Activated CD4-positive, alpha-beta T cell treated with anti-CD3 and anti-CD28 coated beads, Interleukin-2, amount 10 ng/mL, durations not matched to agents 7 days and 5 days (primary cell): ENCODE data around the gene ASPSCR1. TPM values are rescaled to one million over a fixed set of nuclear protein-coding genes. Genes with fewer than 3 reads are reported as not detected.
A peak's percentile ranks its signal among the peaks of the same experiment; 100 is the strongest.

Experiments used
- CTCF ChIA-PET: fragments of 350-600 bp; sonication (Branson Sonifier 250); formaldehyde crosslinking; loops from one replicate; lab custom pipeline; 2021; ENCODE audit warnings: antibody characterized with exemption; lab: Charles Lee
- POLR2A ChIA-PET: fragments of 350-600 bp; sonication (Branson Sonifier 250); formaldehyde crosslinking; loops from one replicate; lab custom pipeline; 2021; ENCODE audit warnings: antibody characterized with exemption; lab: Charles Lee
- DNase-seq: peaks from one replicate; pipeline ENCODE4 v3.0.0-alpha.2; 2020
- H3K27ac Mint-ChIP-seq: one replicate; pipeline ENCODE4 v1.8.0; 2021; ENCODE audit warnings: mild to moderate bottlenecking, moderate library complexity, mixed read lengths
- H3K27me3 Mint-ChIP-seq: one replicate; pipeline ENCODE4 v1.8.0; 2021; ENCODE audit warnings: mixed read lengths
- H3K36me3 Mint-ChIP-seq: one replicate; pipeline ENCODE4 v1.8.0; 2021; ENCODE audit warnings: low read depth, mixed read lengths
- H3K4me1 Mint-ChIP-seq: one replicate; pipeline ENCODE4 v1.8.0; 2021; ENCODE audit warnings: mixed read lengths
- H3K4me3 Mint-ChIP-seq: one replicate; pipeline ENCODE4 v1.8.0; 2021; ENCODE audit warnings: mild to moderate bottlenecking, moderate library complexity, mixed read lengths
- H3K9me3 Mint-ChIP-seq: one replicate; pipeline ENCODE4 v1.8.0; 2021; ENCODE audit warnings: mixed read lengths
- total RNA-seq, 2 experiments: library from RNA; stranded (reverse); gene quantifications; one replicate each; pipeline ENCODE4 v1.2.3, GENCODE V29; 2021

Gene ASPSCR1
- total RNA-seq, 2 experiments from 2014 or later: 34.0 to 37.6 TPM

DNA sequence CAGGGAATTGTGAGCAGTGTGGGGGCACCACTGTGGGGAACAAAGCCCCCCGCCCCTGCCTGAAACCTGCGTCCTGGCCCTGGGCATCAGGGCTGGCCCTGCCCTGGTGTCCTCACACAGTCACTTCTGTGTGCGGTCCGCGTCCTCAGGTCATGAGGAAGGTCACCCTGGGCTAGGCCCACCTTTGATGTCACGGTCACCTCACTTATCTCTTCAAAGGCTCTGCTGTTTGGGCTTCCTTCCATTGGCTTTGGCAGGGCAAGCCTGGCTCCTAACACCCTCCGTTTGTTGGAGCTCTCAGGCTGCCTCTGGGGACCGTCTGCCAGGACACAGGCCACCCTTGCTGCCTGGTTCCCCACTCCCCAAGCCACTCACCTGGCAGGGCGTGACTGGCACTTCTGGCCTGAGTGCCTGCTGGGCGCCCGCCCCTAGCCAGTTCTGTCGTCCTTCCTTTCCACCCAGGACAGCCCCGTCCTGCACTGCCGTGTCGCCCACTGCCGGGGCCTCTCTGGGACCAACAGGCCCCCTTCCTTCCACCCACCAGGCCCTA, 36.4 kb downstream of the ASPSCR1 start:
- CTCF ChIA-PET: interaction anchor here (1.0 kb wide), 1 partner anchor 17 kb away, joined by 4 read pairs; no protein-coding TSS in a partner anchor
- H3K9me3 Mint-ChIP-seq: no peaks in the 10 kb centered on the region
- POLR2A ChIA-PET: no interaction called here
- DNase-seq: no peak
- H3K27ac Mint-ChIP-seq: no peak overlapping the region
- peaks cover 5% of the 10 kb centered on the region for H3K4me1 Mint-ChIP-seq
- no peaks in the 10 kb centered on the region for H3K36me3 Mint-ChIP-seq
- H3K4me3 Mint-ChIP-seq: no peak overlapping the region
- H3K27me3 Mint-ChIP-seq: no peaks in the 10 kb centered on the region

DNA sequence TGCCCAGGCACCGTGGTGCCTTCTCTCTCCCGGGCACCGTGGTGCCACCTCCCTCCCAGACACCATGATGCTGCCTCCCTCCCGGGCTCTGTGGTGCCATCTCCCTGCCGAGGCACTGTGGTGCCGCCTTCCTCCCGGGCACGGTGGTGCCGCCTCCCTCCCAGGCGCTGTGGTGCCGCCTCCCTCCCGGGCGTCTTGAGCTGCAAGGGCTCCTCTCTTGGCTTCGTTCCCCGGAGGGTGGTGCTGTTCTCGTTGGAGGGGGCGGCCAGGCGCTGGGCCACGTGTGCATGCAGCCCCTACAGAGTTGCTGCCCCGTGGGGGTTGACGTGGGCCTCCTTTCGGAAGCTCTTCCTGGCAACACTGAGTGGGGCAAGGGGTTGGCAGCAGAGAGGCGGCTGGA, 37.0 kb downstream of the ASPSCR1 start:
- POLR2A ChIA-PET: no interaction called here
- no peak for DNase-seq
- Mint-ChIP-seq H3K27me3 (no peaks in the 10 kb centered on the region), H3K4me1 (peaks cover 7% of the 10 kb centered on the region), H3K4me3 (no peak overlapping the region), H3K9me3 (no peaks in the 10 kb centered on the region), H3K27ac (no peak overlapping the region), H3K36me3 (no peaks in the 10 kb centered on the region)
- CTCF ChIA-PET: interaction anchor here (1.0 kb wide), 1 partner anchor 16 kb away, joined by 4 read pairs; no protein-coding TSS in a partner anchor

DNA sequence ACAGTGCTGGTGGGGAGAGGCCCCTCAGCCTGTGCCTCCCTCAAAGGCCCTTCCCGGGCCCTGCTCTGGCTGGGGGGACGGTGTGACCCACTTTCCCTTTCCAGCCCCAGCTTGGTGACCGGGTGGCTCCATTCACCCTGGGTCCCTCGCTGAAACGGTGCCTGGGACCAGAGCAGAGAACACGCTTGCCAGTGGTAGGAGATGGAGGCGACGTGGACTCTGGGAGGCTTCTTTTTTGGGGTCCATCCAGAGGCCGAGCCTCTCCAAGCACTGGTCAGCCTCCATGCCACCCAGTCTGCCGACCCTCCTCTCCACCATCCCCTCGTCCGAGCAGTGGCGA, 37.5 kb downstream of the ASPSCR1 start:
- POLR2A ChIA-PET: no interaction called here
- CTCF ChIA-PET: interaction anchor here (1.0 kb wide), 1 partner anchor 15 kb away, joined by 4 read pairs; no protein-coding TSS in a partner anchor
- no peak for DNase-seq
- no peaks in the 10 kb centered on the region for H3K9me3 Mint-ChIP-seq
- peaks cover 7% of the 10 kb centered on the region for H3K4me1 Mint-ChIP-seq
- H3K36me3 Mint-ChIP-seq: no peaks in the 10 kb centered on the region
- H3K27ac Mint-ChIP-seq: no peak overlapping the region
- no peak overlapping the region for H3K4me3 Mint-ChIP-seq
- no peaks in the 10 kb centered on the region for H3K27me3 Mint-ChIP-seq

DNA sequence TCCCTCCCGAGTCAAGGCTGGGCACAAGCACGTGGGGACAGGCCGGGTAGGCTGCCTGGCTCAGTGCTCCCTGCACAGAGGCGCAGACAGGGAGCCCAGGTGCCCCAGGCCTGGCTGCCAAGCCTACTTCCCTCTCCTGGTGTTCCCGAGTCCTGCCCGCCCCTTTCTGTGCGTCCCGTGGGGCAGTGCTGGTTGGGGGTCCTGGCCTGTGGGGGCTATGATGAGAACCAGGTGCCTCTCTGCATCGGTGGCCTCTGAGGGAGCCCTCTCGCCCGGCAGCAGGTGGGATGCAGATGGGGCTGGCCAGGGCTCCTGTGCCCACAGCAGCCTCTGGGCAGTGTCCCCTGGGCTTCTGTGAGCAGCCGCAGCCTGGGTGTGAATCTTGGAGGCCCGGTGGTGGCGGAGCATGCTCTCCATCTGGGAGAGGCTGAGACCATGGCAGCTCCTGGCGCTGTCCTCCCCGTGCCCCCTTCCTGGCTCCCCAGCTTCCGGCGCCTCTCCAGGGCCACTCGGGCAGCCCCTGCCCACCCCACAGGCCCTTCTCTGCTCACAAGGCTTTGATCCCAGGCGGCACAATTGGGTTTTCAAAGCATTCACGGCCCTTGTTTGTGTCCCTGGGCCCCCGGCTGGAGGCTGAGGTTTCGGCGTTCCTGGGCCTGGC, 38.0 kb downstream of the ASPSCR1 start:
- no peaks in the 10 kb centered on the region for H3K9me3 Mint-ChIP-seq
- H3K4me1 Mint-ChIP-seq: peaks cover 11% of the 10 kb centered on the region
- no peak overlapping the region for H3K4me3 Mint-ChIP-seq
- no peak overlapping the region for H3K27ac Mint-ChIP-seq
- CTCF ChIA-PET: interaction anchor here (0.8 to 1.2 kb wide), 2 partner anchors 22 to 56 kb away, joined by 3 to 4 read pairs; partner anchors contain the start of gene DCXR
- POLR2A ChIA-PET: no interaction called here
- no peak for DNase-seq
- no peaks in the 10 kb centered on the region for H3K36me3 Mint-ChIP-seq
- H3K27me3 Mint-ChIP-seq: no peaks in the 10 kb centered on the region

DNA sequence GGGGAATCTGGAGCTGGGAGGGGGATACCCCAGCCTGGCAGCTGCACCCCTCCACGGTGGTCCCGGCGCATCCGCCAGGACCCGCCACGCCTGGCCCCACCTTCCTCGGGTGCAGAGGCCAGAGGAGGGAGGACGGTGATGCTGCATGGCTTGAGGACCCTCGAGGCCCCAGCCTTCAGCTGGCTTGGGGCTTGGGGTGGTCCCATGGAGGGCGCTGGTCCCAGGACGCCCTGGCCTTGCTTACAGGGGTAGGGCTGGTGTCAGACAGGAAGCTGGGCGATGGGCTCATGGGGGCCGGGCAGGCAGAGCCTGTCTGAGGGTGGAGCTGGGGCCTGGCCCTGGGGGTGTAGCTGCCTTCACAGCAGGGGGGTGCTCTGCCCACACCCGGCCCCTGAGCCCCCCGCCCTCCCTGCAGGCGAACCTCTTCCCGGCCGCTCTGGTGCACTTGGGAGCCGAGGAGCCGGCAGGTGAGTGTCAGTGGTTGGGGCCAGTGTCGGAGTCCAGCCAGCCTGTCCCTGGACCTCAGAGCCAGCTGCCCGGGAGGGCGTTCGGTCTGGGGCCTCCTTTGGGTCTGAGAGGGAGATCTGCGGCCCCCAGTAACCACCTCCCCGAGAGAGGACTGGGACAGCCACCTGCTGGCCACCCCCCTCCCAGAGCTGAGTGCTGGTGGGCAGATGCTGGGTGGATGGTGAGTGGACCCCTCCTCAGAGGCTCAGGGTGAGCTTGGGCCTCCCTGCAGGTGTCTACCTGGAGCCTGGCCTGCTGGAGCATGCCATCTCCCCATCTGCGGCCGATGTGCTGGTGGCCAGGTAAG, 38.8 kb downstream of the ASPSCR1 start:
- CTCF ChIA-PET: interaction anchor here (0.8 to 1.7 kb wide), 3 partner anchors 14 to 57 kb away, joined by 3 to 5 read pairs (median 4); partner anchors contain the start of gene DCXR
- DNase-seq: no peak
- Mint-ChIP-seq H3K27me3 (no peaks in the 10 kb centered on the region), H3K4me3 (no peak overlapping the region), H3K4me1 (peaks cover 18% of the 10 kb centered on the region), H3K36me3 (no peaks in the 10 kb centered on the region), H3K27ac (no peak overlapping the region), H3K9me3 (no peaks in the 10 kb centered on the region)
- POLR2A ChIA-PET: no interaction called here

DNA sequence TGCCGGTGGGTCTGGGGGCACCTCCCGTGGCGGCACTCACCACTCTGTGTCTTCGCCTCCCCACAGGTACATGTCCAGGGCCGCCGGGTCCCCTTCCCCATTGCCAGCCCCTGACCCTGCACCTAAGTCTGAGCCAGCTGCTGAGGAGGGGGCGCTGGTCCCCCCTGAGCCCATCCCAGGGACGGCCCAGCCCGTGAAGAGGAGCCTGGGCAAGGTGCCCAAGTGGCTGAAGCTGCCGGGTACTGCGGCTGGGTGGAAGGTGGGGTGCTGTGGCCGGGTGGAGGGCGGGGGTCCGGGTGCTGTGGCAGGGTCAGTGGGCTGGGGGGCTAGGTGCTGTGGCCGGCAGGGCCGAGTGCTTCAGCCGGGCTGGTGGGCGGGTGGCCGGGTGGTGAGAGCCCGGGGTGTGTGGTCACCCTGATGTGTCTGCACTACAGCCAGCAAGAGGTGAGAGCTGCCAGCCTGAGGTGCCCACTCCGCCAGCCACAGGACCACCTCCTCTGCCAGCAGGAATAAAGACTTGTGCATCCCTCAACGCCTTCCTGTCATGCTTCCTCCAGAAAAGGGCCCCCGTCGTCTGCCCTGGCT, 39.5 kb downstream of the ASPSCR1 start:
- H3K27ac Mint-ChIP-seq: no peak overlapping the region
- H3K9me3 Mint-ChIP-seq: no peaks in the 10 kb centered on the region
- CTCF ChIA-PET: interaction anchor here (1.7 to 7.4 kb wide), 2 partner anchors 13 to 57 kb away, joined by 5 to 66 read pairs; partner anchors contain the start of gene NOTUM
- no peak for DNase-seq
- H3K4me3 Mint-ChIP-seq: no peak overlapping the region
- H3K36me3 Mint-ChIP-seq: no peaks in the 10 kb centered on the region
- no peaks in the 10 kb centered on the region for H3K27me3 Mint-ChIP-seq
- H3K4me1 Mint-ChIP-seq: peaks cover 24% of the 10 kb centered on the region
- POLR2A ChIA-PET: no interaction called here

DNA sequence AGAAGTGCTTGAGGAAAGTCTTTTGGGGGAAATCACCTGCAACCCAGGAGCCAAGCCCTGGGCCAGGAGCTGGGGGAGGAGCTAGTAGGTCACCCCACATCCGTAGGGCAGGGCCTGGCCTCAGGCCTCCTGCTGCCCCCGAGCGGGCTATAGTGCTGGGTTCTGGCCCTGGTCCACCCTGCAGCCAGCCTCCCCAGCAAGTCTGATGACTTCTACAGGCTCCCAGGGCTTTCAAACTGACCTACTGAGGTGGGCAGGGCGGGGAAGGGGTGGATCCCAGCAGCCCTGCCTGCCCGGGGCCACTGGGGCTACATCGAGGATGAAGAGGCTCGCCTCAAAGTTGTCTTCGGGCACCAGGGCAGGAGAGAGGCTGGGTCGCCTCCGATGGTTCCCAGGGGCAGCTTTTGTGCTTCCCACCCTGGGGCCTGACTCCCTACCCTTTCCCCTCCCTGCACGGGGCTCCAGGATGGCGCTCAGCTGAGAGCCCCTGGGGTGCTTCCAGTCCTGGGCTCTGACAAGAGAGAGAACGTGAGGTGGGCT, 40.3 kb downstream of the ASPSCR1 start:
- Mint-ChIP-seq H3K4me1 (peaks cover 24% of the 10 kb centered on the region), H3K27me3 (no peaks in the 10 kb centered on the region), H3K36me3 (no peaks in the 10 kb centered on the region), H3K9me3 (no peaks in the 10 kb centered on the region), H3K4me3 (no peak overlapping the region), H3K27ac (no peak overlapping the region)
- ChIA-PET CTCF (interaction anchor here (1.7 to 7.4 kb wide), 2 partner anchors 13 to 58 kb away, joined by 5 to 66 read pairs; partner anchors contain the start of gene NOTUM), POLR2A (no interaction called here)
- no peak for DNase-seq

DNA sequence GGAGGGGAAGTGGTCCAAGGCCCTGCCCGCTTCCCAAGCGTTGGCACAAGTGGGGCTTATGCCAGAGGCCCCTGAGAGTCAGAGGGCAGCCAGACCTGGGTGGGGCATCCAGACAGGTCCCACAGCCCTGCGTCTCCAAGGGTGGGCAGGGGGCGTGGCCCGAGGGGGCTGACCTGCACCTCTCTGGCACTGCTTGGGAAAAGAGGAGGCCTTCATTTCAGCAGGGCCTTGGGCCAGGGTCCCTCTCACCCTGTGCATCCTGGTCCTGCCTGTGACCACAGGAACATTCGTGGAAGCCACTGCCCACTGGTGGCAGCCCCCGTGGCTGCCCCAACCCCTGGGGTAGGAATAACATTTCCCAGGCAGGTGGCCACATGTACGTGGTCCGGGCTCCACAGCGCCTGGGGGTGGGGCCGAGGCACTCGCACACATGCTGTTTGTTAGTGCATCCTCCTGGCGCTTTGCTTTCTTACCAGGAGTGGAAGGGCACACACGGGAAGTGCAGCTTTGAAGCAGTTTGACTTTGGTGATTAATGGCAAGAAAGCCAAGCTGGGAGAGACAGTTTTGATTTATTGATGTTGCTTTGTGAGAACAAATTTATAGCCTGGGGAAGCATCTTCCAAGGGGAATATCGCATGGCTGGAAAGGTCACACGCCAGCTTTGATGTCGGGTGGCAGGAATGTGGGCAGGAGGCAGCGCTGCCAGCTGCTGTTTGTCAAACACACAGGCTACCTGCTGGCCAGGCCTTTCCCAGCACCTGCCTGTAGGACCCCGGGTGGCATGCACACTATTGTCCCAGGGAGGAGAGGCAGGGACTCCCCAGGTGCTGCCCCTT, 40.9 kb downstream of the ASPSCR1 start:
- Mint-ChIP-seq H3K27me3 (no peaks in the 10 kb centered on the region), H3K4me3 (no peak overlapping the region), H3K9me3 (no peaks in the 10 kb centered on the region), H3K36me3 (no peaks in the 10 kb centered on the region), H3K4me1 (peaks cover 24% of the 10 kb centered on the region), H3K27ac (no peak overlapping the region)
- POLR2A ChIA-PET: no interaction called here
- no peak for DNase-seq
- CTCF ChIA-PET: interaction anchor here (1.1 to 7.4 kb wide), 5 partner anchors 11 to 88 kb away, joined by 3 to 66 read pairs (median 40); partner anchors contain the start of genes DCXR and NOTUM

DNA sequence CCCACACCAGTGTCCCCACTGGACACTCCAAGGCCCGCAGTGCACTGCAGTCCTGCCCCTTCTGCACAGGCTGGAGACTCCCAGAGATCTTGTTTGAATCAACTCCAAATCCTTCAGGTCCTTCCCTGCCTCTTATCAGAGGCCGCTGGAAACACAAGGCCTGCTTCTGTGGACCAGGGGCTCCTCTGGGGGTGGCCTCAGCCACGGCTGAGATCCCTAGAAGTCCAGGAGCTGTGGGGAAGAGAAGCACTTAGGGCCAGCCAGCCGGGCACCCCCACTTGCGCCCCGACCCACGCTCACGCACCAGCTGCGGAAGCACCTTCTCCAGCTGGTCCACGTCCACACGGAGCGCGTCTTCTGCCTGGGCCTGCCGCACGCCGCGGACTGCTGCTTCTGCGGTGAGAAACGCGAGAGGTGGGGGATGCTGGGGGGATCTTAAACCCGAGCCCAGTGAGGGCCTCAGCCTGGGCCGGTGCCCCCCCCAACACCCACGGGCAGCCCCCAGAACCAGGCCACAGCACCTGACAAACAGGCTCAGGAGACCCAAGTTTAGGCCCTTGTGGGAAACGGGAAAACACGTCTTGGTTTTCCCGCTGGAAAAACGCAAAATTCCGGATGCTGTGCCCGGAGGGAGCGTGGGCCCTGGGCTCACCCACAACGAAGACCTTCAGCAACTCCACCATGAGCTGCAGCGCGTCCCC, 41.7 kb downstream of the ASPSCR1 start:
- ChIA-PET CTCF (interaction anchor here (0.6 to 7.4 kb wide), 11 partner anchors 10 to 89 kb away, joined by 3 to 66 read pairs (median 4); partner anchors contain the start of genes DCXR and NOTUM), POLR2A (no interaction called here)
- H3K9me3 Mint-ChIP-seq: no peaks in the 10 kb centered on the region
- no peaks in the 10 kb centered on the region for H3K36me3 Mint-ChIP-seq
- H3K4me1 Mint-ChIP-seq: peaks cover 29% of the 10 kb centered on the region
- no peak overlapping the region for H3K4me3 Mint-ChIP-seq
- DNase-seq: no peak
- H3K27ac Mint-ChIP-seq: no peak overlapping the region
- no peaks in the 10 kb centered on the region for H3K27me3 Mint-ChIP-seq

DNA sequence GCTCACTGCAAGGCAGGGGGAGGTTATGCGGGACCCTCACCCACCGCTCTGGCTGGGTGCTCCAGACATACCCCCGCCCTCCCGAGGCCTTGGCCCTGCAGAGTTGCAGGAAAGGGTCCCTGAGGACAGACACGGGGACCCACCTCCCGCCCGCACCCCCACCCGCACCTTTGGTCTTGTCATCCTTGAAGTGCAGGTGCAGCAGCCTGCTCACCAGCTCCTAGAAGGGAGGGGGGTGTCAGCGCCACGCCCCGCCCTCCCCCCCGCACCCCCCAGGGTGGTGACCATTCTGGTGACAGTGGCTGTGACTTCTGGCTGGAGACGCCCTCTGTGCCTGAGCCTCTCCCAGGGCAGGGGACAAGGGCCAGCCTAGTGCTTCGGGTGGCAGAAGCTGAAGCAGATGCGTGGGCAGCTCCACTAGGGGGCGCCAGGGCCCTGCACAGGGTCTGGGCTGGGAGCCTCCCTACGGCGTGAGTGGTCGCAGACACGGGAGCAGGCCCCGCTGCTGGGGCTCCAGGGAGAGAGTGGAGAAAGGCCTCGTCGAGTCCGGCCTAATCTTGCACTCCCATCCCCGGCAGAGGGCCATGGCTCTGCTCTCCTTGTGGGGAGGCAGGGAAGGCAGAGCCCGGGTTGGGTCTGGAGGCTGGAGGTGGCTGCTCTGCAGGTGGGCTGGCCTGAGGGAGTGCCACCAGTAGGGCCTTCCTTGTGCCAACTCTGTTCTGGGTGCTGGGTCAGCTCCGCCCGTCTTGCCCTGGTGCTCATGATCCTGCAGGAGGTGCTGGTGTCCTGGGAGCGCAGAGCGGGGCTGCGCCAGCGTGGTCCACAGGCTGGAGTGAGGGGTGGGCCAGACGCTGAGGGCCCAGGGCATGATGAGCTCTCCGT, 42.5 kb downstream of the ASPSCR1 start:
- peaks cover 31% of the 10 kb centered on the region for H3K4me1 Mint-ChIP-seq
- ChIA-PET POLR2A (no interaction called here), CTCF (interaction anchor here (0.6 to 7.4 kb wide), 14 partner anchors 9 to 216 kb away, joined by 3 to 66 read pairs (median 4); partner anchors contain the start of genes DCXR and NOTUM)
- DNase-seq: peak; percentile 71
- H3K36me3 Mint-ChIP-seq: no peaks in the 10 kb centered on the region
- H3K4me3 Mint-ChIP-seq: no peak overlapping the region
- no peak overlapping the region for H3K27ac Mint-ChIP-seq
- H3K9me3 Mint-ChIP-seq: no peaks in the 10 kb centered on the region
- H3K27me3 Mint-ChIP-seq: no peaks in the 10 kb centered on the region
